Measurements from ENCODE around the gene GPR87.

Gene GPR87

GRCh38 chr3:151307583-151308488 lies 8.8 kb downstream of the GPR87 start:
- DNase-seq (ENCODE audit: insufficient read length, low spot score) (no peak), FAIRE-seq (no peak)
- no peak for TF ChIP-seq POLR2A (IDR thresholded peaks at IDR 0.05; ENCODE audit: low read depth, low read length)

DNA sequence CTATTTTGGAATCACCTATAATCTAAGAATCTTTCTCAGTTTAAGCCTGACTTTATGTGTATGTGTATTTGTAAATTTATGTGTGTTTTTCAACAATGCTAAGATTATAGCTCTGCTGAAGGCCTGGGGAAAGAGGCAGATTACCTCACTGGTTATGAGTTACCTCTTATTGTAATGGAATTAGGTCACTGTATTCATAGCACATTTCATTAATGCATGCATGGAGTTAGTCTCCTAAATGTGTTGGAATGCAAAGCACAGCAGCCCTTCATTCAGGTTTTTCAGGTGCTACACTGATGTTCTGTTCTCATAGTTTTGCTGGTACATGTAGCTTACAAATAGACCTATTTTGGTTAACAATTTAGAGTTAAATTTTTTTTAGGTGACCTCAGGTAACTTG lies 9.5 kb downstream of the GPR87 start:
- TF ChIP-seq POLR2A (IDR thresholded peaks at IDR 0.05; ENCODE audit: low read depth, low read length): no peak
- peak; percentile 11 for FAIRE-seq

DNA sequence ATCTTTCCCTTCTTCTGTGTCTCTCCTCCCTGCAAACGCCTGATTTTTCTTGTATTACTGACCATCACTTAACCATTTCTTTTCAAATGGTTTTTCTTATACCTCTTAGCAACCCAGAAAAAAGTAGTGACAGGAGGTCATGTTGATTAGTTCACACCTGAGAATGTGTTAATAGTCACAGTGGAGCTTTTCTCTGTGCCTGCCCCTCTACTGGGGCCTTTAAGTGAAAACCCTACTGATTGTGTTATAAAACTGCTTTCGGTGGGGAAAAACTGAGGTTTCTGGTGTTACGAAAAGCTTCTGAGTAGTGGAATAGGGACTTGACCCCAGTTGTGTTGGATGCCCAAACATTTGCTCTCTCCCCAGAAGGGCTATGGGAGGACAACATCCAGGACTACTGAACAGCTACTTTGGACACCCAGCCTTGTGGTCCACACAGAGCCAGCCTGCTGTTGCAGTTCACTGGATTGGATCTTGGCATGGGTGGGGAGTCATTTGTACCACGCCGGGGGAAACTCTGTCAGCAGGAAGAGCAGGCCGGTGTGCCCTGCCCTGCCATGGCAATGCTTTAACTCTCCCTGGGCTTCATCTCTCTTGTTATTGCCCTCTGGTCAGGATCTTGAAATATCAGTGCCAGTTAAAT lies 10.3 kb downstream of the GPR87 start:
- FAIRE-seq (no peak), DNase-seq (ENCODE audit: insufficient read length, low spot score) (no peak)
- no peak for TF ChIP-seq POLR2A (IDR thresholded peaks at IDR 0.05; ENCODE audit: low read depth, low read length)

More for the DNA sequence above, 9.5 kb downstream of the GPR87 start:
- no peak for DNase-seq (ENCODE audit: insufficient read length, low spot score)

GRCh38 chr3:151305775-151306151 lies 10.9 kb downstream of the GPR87 start:
- FAIRE-seq (no peak), DNase-seq (ENCODE audit: insufficient read length, low spot score) (no peak)
- no peak for TF ChIP-seq POLR2A (IDR thresholded peaks at IDR 0.05; ENCODE audit: low read depth, low read length)

DNA sequence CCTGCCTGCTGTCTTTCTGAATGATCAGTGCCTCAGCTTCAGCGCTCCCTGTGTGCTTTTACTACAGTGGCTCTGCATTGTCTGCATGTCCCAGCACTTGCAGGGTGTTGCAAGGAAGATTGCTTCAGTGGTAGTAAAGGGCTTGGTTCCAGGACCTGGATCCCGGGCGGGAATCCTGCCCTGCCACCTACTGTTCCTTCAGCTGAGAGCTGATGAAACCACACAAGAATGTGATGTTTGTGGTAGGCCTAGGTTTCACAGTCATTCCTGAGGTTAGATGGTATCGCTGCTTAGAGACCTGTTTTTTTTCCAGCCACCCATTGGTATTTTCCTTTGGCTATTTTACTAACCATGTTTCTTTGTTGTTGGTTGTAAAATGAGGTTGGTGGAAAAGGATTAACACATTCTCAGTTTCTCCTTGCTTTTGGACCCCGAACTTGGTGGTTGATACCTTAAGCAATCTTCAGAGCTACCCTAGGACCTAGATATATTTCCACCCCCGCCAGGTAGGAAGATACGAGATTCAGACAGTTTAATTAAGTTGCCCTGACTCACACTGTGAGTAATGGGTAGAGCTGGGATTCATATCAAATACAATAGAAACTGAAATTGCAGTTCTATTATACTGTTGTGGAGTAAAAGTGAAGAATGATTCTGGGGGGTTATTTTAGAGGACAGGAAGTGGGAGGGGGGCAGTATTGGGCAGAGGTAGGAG lies 11.4 kb downstream of the GPR87 start:
- no peak for TF ChIP-seq POLR2A (IDR thresholded peaks at IDR 0.05; ENCODE audit: low read depth, low read length)
- peak; percentile 99 for FAIRE-seq
- DNase-seq (ENCODE audit: insufficient read length, low spot score): peak; percentile 57

DNA sequence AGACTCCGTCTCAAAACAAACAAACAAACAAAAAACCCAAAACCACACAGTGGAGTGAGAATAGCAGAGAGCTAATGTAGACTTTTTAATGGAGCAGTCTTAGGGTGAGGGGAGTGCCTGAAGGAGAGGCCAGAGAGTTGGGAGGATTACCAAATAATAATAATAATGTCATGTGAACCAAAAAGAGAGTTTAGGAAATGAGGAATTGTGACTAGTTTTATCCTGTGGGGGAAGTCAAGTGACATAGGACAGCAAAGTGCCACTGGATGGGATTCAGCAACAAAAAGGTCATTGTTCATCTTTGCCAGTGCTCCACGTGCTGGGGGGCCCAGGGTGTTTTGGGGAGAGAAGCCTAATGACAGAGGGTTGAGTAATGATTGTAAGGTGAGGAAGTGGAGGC lies 12.9 kb downstream of the GPR87 start:
- no peak for TF ChIP-seq POLR2A (IDR thresholded peaks at IDR 0.05; ENCODE audit: low read depth, low read length)
- DNase-seq (ENCODE audit: insufficient read length, low spot score) (no peak), FAIRE-seq (no peak)

DNA sequence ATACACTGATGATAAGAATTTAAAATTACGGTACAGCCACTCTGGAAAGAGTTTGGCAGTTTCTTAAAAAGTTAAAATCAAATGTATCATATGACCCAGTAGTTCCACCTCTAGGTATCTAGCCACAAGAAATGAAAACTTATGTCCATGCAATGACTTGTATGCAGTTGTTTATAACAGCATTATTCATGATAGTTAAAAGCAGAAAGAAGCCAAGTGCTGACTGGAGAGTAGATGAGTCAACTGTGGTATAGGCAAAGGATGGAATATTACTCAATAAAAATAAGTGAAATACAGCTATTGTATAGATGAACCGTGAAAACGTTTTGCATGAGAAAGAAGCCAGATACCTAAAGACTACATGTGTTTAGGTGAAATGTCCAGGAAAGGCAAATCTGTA lies 14.8 kb downstream of the GPR87 start:
- TF ChIP-seq POLR2A (IDR thresholded peaks at IDR 0.05; ENCODE audit: low read depth, low read length): no peak
- DNase-seq (ENCODE audit: insufficient read length, low spot score) (peak; percentile 4), FAIRE-seq (peak; percentile 92)

DNA sequence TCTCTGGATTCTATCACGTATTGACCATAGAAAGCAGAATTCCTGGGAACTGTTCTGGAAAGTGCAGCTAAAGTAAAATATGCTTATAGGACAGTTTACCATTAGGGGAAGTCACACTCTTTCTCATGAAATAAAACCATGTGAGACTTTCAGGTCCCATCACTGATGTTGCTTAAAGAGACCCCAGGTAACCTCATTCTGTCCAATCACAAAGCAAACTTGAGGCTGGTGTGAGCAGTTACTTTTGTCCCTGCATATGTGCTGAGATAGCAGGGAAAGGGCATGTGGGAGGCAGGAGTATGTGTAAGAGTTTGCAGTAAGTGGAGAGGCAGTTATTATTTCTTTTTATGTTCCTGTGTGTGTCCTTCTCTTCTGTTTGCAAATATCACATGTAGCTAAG lies 16.1 kb downstream of the GPR87 start:
- DNase-seq (ENCODE audit: insufficient read length, low spot score): no peak
- FAIRE-seq: peak; percentile 11
- no peak for TF ChIP-seq POLR2A (IDR thresholded peaks at IDR 0.05; ENCODE audit: low read depth, low read length)

GRCh38 chr3:151299006-151299405 lies 17.6 kb downstream of the GPR87 start:
- DNase-seq (ENCODE audit: insufficient read length, low spot score) (no peak), FAIRE-seq (no peak)
- TF ChIP-seq POLR2A (IDR thresholded peaks at IDR 0.05; ENCODE audit: low read depth, low read length): no peak

DNA sequence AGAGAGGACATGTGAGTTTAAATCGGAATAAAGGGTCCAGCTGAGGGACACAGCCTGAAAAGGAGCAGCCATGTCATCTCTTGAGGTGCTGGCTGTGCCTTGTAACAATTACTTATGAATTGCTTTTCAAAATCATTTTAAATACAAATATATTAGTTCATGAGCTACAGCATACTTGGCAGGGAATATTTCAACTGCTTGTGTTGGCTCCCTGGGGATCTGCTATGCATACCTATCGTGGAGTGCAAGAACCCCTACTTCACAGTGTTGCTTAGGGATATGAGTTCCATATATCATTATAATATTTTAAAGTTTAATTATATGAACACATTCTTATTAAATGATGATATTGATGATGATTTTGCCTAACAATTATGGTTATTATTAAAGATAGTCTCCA lies 19.2 kb downstream of the GPR87 start:
- no peak for FAIRE-seq
- no peak for TF ChIP-seq POLR2A (IDR thresholded peaks at IDR 0.05; ENCODE audit: low read depth, low read length)

DNA sequence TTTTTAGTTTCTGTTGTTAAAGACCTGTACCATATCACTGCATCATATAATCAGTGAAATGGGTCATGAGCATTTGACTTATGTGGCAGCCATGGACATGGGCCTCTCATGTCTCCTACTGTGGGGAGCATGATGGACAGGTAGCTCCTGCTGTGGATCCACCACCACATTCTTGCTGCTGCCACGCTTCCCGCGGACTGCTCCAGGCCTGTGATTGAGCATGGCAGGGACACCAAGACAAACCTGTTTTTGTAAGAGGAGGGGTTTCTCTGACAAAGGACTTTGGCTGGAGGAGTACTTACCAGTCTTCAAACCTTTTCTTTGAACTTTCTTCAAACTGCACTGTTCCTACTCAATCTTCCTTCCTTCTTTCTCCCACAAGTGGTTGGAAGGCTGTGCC lies 20.4 kb downstream of the GPR87 start:
- no peak for TF ChIP-seq POLR2A (IDR thresholded peaks at IDR 0.05; ENCODE audit: low read depth, low read length)
- no peak for FAIRE-seq
- DNase-seq (ENCODE audit: insufficient read length, low spot score): no peak

More for the DNA sequence above, 19.2 kb downstream of the GPR87 start:
- no peak for DNase-seq (ENCODE audit: insufficient read length, low spot score)

GRCh38 chr3:151293127-151293526 lies 23.5 kb downstream of the GPR87 start:
- FAIRE-seq (peak; percentile 6), DNase-seq (ENCODE audit: insufficient read length, low spot score) (no peak)
- TF ChIP-seq POLR2A (IDR thresholded peaks at IDR 0.05; ENCODE audit: low read depth, low read length): no peak

GRCh38 chr3:151290673-151291072 lies 25.9 kb downstream of the GPR87 start:
- DNase-seq (ENCODE audit: insufficient read length, low spot score): peak; percentile 4

DNA sequence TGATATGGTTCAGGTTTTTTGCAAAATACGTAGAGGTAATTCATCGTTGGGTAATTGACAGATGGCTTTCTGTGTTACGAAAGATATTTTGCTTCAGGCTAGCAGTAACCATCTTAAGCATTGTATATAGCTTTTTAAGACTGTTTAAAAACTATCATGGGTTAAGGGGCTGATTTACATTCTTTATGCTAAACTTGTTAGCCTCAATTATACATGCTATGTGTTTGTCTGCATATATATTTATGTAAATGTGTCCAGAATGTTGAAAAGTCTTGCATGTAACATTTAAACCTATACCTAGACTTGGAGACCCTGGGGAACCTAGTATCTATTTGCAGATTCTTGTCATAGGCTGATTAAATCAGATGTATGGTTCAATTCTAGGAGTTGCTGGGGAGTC lies 27.2 kb downstream of the GPR87 start:
- TF ChIP-seq POLR2A (IDR thresholded peaks at IDR 0.05; ENCODE audit: low read depth, low read length): no peak
- no peak for FAIRE-seq
- no peak for DNase-seq (ENCODE audit: insufficient read length, low spot score)

More at GRCh38 chr3:151290673-151291072, 25.9 kb downstream of the GPR87 start:
- TF ChIP-seq POLR2A (IDR thresholded peaks at IDR 0.05; ENCODE audit: low read depth, low read length): no peak
- FAIRE-seq: peak; percentile 75
